PC-3 (cell line): ENCODE results near the gene MITF. TPM values are rescaled to one million over a fixed set of nuclear protein-coding genes. Genes with fewer than 3 reads are reported as not detected.

Source experiments
- ATAC-seq: fragments of 200-7000 bp; cut with Tn5 transposase; 2 replicates; pipeline ENCODE4 v1.9.1; 2020; ENCODE audit warnings: mild to moderate bottlenecking, moderate library complexity
- BruUV-seq: library from RNA; stranded (reverse); fragments of 400-500 nt; replicated peaks from 2 replicates; lab custom pipeline; 2021; lab: Mats Ljungman, UMichigan
- CTCF ChIA-PET: fragments of 300-600 bp; sonication (Branson Sonifier 250); formaldehyde crosslinking; loops from one replicate; lab custom pipeline; 2022; ENCODE audit warnings: antibody characterized with exemption; lab: Charles Lee
- POLR2A ChIA-PET: fragments of 300-600 bp; sonication (Branson Sonifier 250); formaldehyde crosslinking; loops from one replicate; lab custom pipeline; 2022; ENCODE audit warnings: antibody characterized with exemption; ENCODE audit not compliant: unreplicated experiment; lab: Charles Lee
- DNase-seq: peaks from one replicate; pipeline ENCODE4 v3.0.0-alpha.2; 2015
- H2AFZ ChIP-seq: fragments of 300-600 bp; sonication (generic); 2 replicates; pipeline ENCODE4 v1.6.0; 2016; ENCODE audit warnings: antibody characterized with exemption, low read length
- H3F3A ChIP-seq: fragments of 300-600 bp; sonication (generic); one replicate; pipeline ENCODE4 v1.6.0; 2017; ENCODE audit warnings: antibody characterized with exemption, low read length, control low read depth, mild to moderate bottlenecking; ENCODE audit not compliant: unreplicated experiment
- H3K27ac ChIP-seq: fragments of 300-600 bp; sonication (generic); 2 replicates; pipeline ENCODE4 v1.5.1; 2016; ENCODE audit warnings: mild to moderate bottlenecking, low read length
- H3K27me3 ChIP-seq: fragments of 300-600 bp; sonication (generic); 2 replicates; pipeline ENCODE4 v1.6.1; 2016; ENCODE audit warnings: low read length, mixed read lengths
- H3K36me3 ChIP-seq: fragments of 300-600 bp; sonication (generic); 2 replicates; pipeline ENCODE4 v1.6.1; 2016; ENCODE audit warnings: low read depth, mixed run types, low read length, mixed read lengths
- H3K4me1 ChIP-seq: fragments of 300-600 bp; sonication (generic); 2 replicates; pipeline ENCODE4 v1.5.1; 2016; ENCODE audit warnings: low read length; ENCODE audit not compliant: insufficient read depth
- H3K4me2 ChIP-seq: fragments of 300-600 bp; sonication (generic); 2 replicates; pipeline ENCODE4 v1.6.0; 2016; ENCODE audit warnings: low read length
- H3K4me3 ChIP-seq: fragments of 300-600 bp; sonication (generic); 2 replicates; pipeline ENCODE4 v1.5.1; 2016; ENCODE audit warnings: mild to moderate bottlenecking, low read length, mixed read lengths
- H3K79me2 ChIP-seq: fragments of 300-600 bp; sonication (generic); 2 replicates; pipeline ENCODE4 v1.6.1; 2017; ENCODE audit warnings: low read length, mixed read lengths
- H3K9ac ChIP-seq: fragments of 300-600 bp; sonication (generic); 2 replicates; pipeline ENCODE4 v1.6.0; 2016; ENCODE audit warnings: mild to moderate bottlenecking, low read length
- H3K9me2 ChIP-seq: fragments of 300-600 bp; sonication (generic); replicated peaks from 2 replicates; pipeline ENCODE4 v1.6.1; 2016; ENCODE audit warnings: mixed run types, low read length, mixed read lengths
- H3K9me3 ChIP-seq: fragments of 300-600 bp; sonication (generic); 2 replicates; pipeline ENCODE4 v1.6.1; 2016; ENCODE audit warnings: low read length, mixed read lengths
- H4K20me1 ChIP-seq: fragments of 300-600 bp; sonication (generic); 2 replicates; pipeline ENCODE4 v1.6.1; 2016; ENCODE audit warnings: low read length, mixed read lengths
- EZH2 ChIP-seq: fragments of 300-600 bp; sonication (generic); IDR thresholded peaks from one replicate; pipeline ENCODE4 v1.6.1; 2017; ENCODE audit warnings: antibody characterized with exemption, mild to moderate bottlenecking, low read length; ENCODE audit not compliant: unreplicated experiment
- EZH2phosphoT487 ChIP-seq: fragments of 300-600 bp; sonication (generic); IDR thresholded peaks from 2 replicates; pipeline ENCODE4 v1.6.1; 2018; ENCODE audit warnings: mild to moderate bottlenecking, antibody characterized with exemption, low read length, borderline replicate concordance
- intact Hi-C: fragments of 100-400 bp; cut with micrococcal nuclease; formaldehyde crosslinking; loops from 2 replicates; pipeline ENCODE4 v1.9.0; 2023
- total RNA-seq: library from RNA; depleted of rRNA; stranded (reverse); fragments of >200 nt; gene quantifications from 2 replicates; pipeline ENCODE4 v1.2.3, GENCODE V29; 2014
- TF ChIP-seq, protein P1 (sequence below): fragments of 300-600 bp; sonication (generic); conservative IDR thresholded peaks from 2 replicates; pipeline ENCODE4 v1.5.1; 2017; ENCODE audit warnings: antibody characterized with exemption, low read depth, mild to moderate bottlenecking, low read length

Gene MITF
- total RNA-seq, 1 experiment from 2014 or later: 7.6 TPM

DNA sequence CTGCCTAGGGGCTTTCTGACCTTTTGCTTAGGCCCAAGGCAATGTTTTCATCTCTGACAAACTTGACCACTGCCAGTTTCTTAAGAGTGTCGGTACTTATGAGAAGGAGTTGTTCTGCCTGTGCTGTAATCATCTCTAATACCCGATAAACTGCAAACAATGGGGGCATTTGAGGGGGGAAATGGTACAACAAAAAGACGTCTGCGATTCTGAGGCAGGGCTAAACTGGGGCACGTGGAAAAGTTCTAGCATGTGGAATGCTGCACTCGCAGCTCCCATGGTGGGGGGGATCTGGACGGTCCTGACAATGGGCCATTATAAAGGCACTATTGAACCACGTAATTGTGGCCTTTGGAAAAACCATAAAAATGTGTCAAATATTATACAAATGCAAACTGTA, 187.1 kb downstream of the MITF start:
- H4K20me1 ChIP-seq: no peaks in the 10 kb centered on the region
- no peak for ATAC-seq
- no peaks in the 10 kb centered on the region for H3K4me1 ChIP-seq
- no peak overlapping the region for H3K9ac ChIP-seq
- H3F3A ChIP-seq: no peaks in the 10 kb centered on the region
- no peaks in the 10 kb centered on the region for H3K79me2 ChIP-seq
- no peaks in the 10 kb centered on the region for H3K9me3 ChIP-seq
- no peak overlapping the region for H2AFZ ChIP-seq
- no peaks in the 10 kb centered on the region for H3K36me3 ChIP-seq
- TF ChIP-seq, protein P1, sequence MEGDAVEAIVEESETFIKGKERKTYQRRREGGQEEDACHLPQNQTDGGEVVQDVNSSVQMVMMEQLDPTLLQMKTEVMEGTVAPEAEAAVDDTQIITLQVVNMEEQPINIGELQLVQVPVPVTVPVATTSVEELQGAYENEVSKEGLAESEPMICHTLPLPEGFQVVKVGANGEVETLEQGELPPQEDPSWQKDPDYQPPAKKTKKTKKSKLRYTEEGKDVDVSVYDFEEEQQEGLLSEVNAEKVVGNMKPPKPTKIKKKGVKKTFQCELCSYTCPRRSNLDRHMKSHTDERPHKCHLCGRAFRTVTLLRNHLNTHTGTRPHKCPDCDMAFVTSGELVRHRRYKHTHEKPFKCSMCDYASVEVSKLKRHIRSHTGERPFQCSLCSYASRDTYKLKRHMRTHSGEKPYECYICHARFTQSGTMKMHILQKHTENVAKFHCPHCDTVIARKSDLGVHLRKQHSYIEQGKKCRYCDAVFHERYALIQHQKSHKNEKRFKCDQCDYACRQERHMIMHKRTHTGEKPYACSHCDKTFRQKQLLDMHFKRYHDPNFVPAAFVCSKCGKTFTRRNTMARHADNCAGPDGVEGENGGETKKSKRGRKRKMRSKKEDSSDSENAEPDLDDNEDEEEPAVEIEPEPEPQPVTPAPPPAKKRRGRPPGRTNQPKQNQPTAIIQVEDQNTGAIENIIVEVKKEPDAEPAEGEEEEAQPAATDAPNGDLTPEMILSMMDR: no peak
- TF ChIP-seq EZH2phosphoT487 (no peak), EZH2 (no peak)
- no peaks in the 10 kb centered on the region for H3K27me3 ChIP-seq
- BruUV-seq: no TSS peak
- intact Hi-C loops: no loop called here
- H3K4me3 ChIP-seq: no peak overlapping the region
- DNase-seq: no peak
- POLR2A ChIA-PET: no interaction called here
- H3K27ac ChIP-seq: no peak overlapping the region
- CTCF ChIA-PET: no interaction called here
- H3K4me2 ChIP-seq: no peak overlapping the region
- H3K9me2 ChIP-seq: no peaks in the 10 kb centered on the region

DNA sequence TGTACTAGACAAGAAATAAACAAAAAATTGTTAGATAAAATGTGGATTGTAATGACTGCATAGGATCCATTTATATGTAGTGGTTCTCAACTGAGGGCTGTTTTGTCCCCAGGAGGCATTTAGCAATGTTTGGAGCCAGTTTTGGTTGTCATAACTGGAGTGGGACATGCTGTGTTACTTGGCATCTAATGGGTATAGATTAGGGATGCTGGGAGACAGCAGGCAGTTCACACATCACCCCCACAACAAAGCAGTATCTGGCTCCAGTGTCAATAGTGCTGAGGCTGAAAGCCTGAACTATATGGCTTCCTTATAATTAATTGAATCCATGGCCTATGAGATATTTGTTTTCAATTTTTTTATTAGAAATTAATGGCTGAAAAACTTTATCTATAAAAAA, 188.3 kb downstream of the MITF start:
- no peaks in the 10 kb centered on the region for H3K4me1 ChIP-seq
- no peaks in the 10 kb centered on the region for H3K36me3 ChIP-seq
- TF ChIP-seq EZH2phosphoT487 (no peak), EZH2 (no peak)
- TF ChIP-seq, protein P1: no peak
- H2AFZ ChIP-seq: no peak overlapping the region
- no peak overlapping the region for H3K4me2 ChIP-seq
- intact Hi-C loops: no loop called here
- H4K20me1 ChIP-seq: no peaks in the 10 kb centered on the region
- H3K9me3 ChIP-seq: no peaks in the 10 kb centered on the region
- no peak overlapping the region for H3K4me3 ChIP-seq
- no peaks in the 10 kb centered on the region for H3K9me2 ChIP-seq
- DNase-seq: no peak
- ChIA-PET POLR2A (no interaction called here), CTCF (no interaction called here)
- no peak overlapping the region for H3K9ac ChIP-seq
- no peak for ATAC-seq
- no peaks in the 10 kb centered on the region for H3K27me3 ChIP-seq
- H3K27ac ChIP-seq: no peak overlapping the region
- no peaks in the 10 kb centered on the region for H3K79me2 ChIP-seq
- BruUV-seq: no TSS peak
- no peaks in the 10 kb centered on the region for H3F3A ChIP-seq

DNA sequence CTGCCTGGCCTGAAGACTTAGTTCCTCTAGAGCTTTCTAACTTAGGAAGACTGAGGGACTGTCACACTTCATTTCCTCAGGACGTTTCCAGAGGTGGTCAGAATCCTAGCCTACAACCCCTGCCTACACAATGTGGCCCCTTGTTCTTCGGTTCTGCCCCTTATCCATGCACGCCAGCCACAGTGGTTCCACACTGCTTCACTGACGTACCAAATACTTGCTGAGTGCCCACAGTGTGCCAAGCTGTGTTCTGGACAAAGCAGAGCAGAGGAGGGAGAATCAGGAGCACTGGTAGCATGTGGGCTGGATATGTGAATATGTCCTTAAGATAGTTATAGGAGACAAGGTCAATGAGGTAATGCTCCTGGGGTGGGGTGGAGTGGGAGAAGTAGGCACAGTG, 189.8 kb downstream of the MITF start:
- Histone ChIP-seq H4K20me1 (no peaks in the 10 kb centered on the region), H3K4me2 (no peak overlapping the region), H3K27ac (no peak overlapping the region), H3K79me2 (no peaks in the 10 kb centered on the region), H2AFZ (no peak overlapping the region), H3K36me3 (no peaks in the 10 kb centered on the region), H3F3A (no peaks in the 10 kb centered on the region), H3K9me3 (no peaks in the 10 kb centered on the region), H3K9me2 (no peaks in the 10 kb centered on the region), H3K27me3 (no peaks in the 10 kb centered on the region), H3K4me3 (no peak overlapping the region), H3K9ac (no peak overlapping the region), H3K4me1 (no peaks in the 10 kb centered on the region)
- intact Hi-C loops: no loop called here
- ChIA-PET POLR2A (no interaction called here), CTCF (no interaction called here)
- ATAC-seq (no peak), DNase-seq (no peak)
- BruUV-seq: no TSS peak
- no peak for TF ChIP-seq EZH2
- no peak for TF ChIP-seq EZH2phosphoT487
- TF ChIP-seq, protein P1: no peak
